Fibroblast of skin of abdomen (primary cell): Measurements from ENCODE around the gene TIMMDC1.
A peak's percentile ranks its signal among the peaks of the same experiment; 100 is the strongest.
"Not testable (repeated sequence)": the region's sequence is repeated elsewhere in the genome, so short reads cannot be mapped to it uniquely, and the experiment has no call there.

ENCODE experiments used
- DNase-seq: peaks from one replicate; pipeline ENCODE4 v3.0.0-alpha.2; 2013

The TIMMDC1 gene

GRCh38 chr3:119514637-119515036, 16.3 kb downstream of the TIMMDC1 start:
- no peak for DNase-seq

- no peak for DNase-seq
These were observed 18.8 kb downstream of the TIMMDC1 start for GRCh38 chr3:119517112-119517511.

GRCh38 chr3:119518026-119518425, 19.7 kb downstream of the TIMMDC1 start:
- DNase-seq: no peak

GRCh38 chr3:119524931-119525662, 26.8 kb downstream of the TIMMDC1 start:
- DNase-seq: peak; percentile 4

GRCh38 chr3:119527714-119528113, 29.4 kb downstream of the TIMMDC1 start:
- DNase-seq: no peak

- DNase-seq: peak; percentile 79
These were observed 31.5 kb downstream of the TIMMDC1 start for GRCh38 chr3:119529883-119530282.

GRCh38 chr3:119530456-119530855, 32.1 kb downstream of the TIMMDC1 start:
- no peak for DNase-seq

GRCh38 chr3:119531151-119531550, 32.8 kb downstream of the TIMMDC1 start:
- no peak for DNase-seq

GRCh38 chr3:119534296-119534695, 35.9 kb downstream of the TIMMDC1 start:
- no peak for DNase-seq

GRCh38 chr3:119536757-119537156, 38.4 kb downstream of the TIMMDC1 start:
- DNase-seq: no peak

GRCh38 chr3:119538772-119539171, 40.4 kb downstream of the TIMMDC1 start:
- DNase-seq: no peak

- DNase-seq: no peak
These were observed 43.2 kb downstream of the TIMMDC1 start for GRCh38 chr3:119541547-119541946.

- DNase-seq: no peak
These were observed 43.9 kb downstream of the TIMMDC1 start for GRCh38 chr3:119542168-119542767.

- DNase-seq: no peak
These were observed 44.8 kb downstream of the TIMMDC1 start for GRCh38 chr3:119543147-119543546.

- no peak for DNase-seq
These were observed 48.9 kb downstream of the TIMMDC1 start for GRCh38 chr3:119547227-119547626.

GRCh38 chr3:119548341-119548740, 50.0 kb downstream of the TIMMDC1 start:
- no peak for DNase-seq

GRCh38 chr3:119550192-119550910, 52.0 kb downstream of the TIMMDC1 start:
- DNase-seq: peak; percentile 2

GRCh38 chr3:119551598-119551997, 53.3 kb downstream of the TIMMDC1 start:
- no peak for DNase-seq

- DNase-seq: not testable (repeated sequence)
These were observed 54.6 kb downstream of the TIMMDC1 start for GRCh38 chr3:119552928-119553327.

- DNase-seq: no peak
These were observed 55.6 kb downstream of the TIMMDC1 start for GRCh38 chr3:119553823-119554415.

GRCh38 chr3:119555309-119555735, 57.0 kb downstream of the TIMMDC1 start:
- DNase-seq: no peak

- no peak for DNase-seq
These were observed 57.6 kb downstream of the TIMMDC1 start for GRCh38 chr3:119555929-119556328.

- no peak for DNase-seq
These were observed 59.0 kb downstream of the TIMMDC1 start for GRCh38 chr3:119557192-119557876.
